ENCODE results near the gene ACTA1.

GRCh38 chr1:229383961-229384360, 49.9 kb downstream of the ACTA1 start:
- no peak for TF ChIP-seq POLR2AphosphoS5 (IDR thresholded peaks at IDR 0.05; ENCODE audit: low read depth, low read length)
- no peak for TF ChIP-seq POLR2A (IDR thresholded peaks at IDR 0.05; ENCODE audit: low read depth, low read length)
